ENCODE results near the gene CHL1.

Gene CHL1

DNA sequence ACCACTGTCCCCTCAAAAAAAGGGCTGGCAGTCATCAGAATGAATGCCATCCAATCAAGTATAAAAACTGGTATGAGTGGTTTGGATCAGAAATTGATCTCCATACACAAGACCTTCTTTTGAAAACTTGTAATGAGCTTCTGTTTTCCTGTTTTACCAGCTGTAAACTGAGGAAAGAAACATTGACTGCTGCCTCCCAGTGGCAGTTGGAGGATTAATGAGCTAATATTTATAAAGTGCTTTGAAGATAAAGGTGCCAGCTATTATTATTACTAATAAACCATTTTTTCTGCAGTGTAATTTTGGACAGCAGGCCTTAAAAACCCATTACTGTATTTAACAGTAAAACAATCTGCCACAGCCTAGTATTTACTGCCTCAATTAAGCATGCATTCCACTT lies 11.4 kb downstream of the CHL1 start:
- in situ Hi-C loops (cut with HindIII; ENCODE audit: low pct_ligation_motif_present, low sequenced_read_pairs) = no loop called here
- no peak overlapping the region for H3K4me3 ChIP-seq (ENCODE audit: low read depth, low read length)
- H3K27me3 ChIP-seq (replicated peaks) = no peaks in the 10 kb centered on the region
- H3K36me3 ChIP-seq (replicated peaks) = no peaks in the 10 kb centered on the region
- no peak overlapping the region for H3K27ac ChIP-seq
- DNase-seq = no peak
- TF ChIP-seq, protein P1, sequence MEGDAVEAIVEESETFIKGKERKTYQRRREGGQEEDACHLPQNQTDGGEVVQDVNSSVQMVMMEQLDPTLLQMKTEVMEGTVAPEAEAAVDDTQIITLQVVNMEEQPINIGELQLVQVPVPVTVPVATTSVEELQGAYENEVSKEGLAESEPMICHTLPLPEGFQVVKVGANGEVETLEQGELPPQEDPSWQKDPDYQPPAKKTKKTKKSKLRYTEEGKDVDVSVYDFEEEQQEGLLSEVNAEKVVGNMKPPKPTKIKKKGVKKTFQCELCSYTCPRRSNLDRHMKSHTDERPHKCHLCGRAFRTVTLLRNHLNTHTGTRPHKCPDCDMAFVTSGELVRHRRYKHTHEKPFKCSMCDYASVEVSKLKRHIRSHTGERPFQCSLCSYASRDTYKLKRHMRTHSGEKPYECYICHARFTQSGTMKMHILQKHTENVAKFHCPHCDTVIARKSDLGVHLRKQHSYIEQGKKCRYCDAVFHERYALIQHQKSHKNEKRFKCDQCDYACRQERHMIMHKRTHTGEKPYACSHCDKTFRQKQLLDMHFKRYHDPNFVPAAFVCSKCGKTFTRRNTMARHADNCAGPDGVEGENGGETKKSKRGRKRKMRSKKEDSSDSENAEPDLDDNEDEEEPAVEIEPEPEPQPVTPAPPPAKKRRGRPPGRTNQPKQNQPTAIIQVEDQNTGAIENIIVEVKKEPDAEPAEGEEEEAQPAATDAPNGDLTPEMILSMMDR (IDR thresholded peaks at IDR 0.05; ENCODE audit: low read depth, low read length, missing control alignments) = no peak

DNA sequence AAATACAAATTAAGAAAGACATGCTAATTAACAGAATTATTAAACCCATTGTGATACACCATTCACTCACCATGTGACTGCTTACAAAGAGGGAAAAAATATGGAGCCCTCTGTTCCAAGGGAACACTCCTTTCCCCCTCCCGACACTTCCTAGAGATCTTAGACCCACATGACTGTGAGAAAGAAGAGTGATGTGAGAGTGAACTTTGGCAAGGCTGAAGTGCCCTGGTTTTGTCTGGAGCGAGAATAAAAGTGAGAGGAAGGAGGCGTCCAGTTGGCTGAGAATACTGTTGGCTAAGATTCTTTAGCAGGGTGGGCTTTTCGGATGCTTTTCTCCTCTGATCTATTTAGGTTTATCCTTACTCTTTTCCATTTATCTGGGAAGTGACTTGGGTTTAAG lies 14.1 kb downstream of the CHL1 start:
- in situ Hi-C loops (cut with HindIII; ENCODE audit: low pct_ligation_motif_present, low sequenced_read_pairs) = no loop called here
- Histone ChIP-seq H3K4me3 (ENCODE audit: low read depth, low read length) (no peak overlapping the region), H3K27me3 (replicated peaks) (no peaks in the 10 kb centered on the region), H3K27ac (no peak overlapping the region), H3K36me3 (replicated peaks) (no peaks in the 10 kb centered on the region)
- TF ChIP-seq, protein P1 (IDR thresholded peaks at IDR 0.05; ENCODE audit: low read depth, low read length, missing control alignments) = no peak
- DNase-seq = no peak

DNA sequence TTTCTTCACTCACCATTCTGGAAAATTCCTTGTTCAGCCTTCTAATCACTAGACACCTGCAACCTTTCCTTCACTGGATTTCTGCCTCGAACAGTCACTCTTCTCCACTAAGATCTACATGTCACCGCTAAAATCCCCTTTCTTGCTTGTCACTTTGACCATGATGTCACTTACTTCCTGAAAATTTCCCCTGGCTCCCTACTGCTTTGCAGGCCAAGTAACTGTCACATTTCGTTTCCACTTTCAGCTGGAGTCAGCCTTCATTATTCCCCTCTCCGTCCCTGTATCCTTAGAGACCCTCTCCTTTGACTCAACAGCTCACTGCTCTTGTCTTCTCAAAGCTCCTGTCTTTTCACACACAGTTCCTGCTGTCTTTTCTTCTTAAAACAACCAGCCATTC lies 15.9 kb downstream of the CHL1 start:
- Histone ChIP-seq H3K36me3 (replicated peaks) (no peaks in the 10 kb centered on the region), H3K27ac (no peak overlapping the region), H3K4me3 (ENCODE audit: low read depth, low read length) (no peak overlapping the region), H3K27me3 (replicated peaks) (no peaks in the 10 kb centered on the region)
- TF ChIP-seq, protein P1 (IDR thresholded peaks at IDR 0.05; ENCODE audit: low read depth, low read length, missing control alignments) = no peak
- in situ Hi-C loops (cut with HindIII; ENCODE audit: low pct_ligation_motif_present, low sequenced_read_pairs) = no loop called here
- no peak for DNase-seq

DNA sequence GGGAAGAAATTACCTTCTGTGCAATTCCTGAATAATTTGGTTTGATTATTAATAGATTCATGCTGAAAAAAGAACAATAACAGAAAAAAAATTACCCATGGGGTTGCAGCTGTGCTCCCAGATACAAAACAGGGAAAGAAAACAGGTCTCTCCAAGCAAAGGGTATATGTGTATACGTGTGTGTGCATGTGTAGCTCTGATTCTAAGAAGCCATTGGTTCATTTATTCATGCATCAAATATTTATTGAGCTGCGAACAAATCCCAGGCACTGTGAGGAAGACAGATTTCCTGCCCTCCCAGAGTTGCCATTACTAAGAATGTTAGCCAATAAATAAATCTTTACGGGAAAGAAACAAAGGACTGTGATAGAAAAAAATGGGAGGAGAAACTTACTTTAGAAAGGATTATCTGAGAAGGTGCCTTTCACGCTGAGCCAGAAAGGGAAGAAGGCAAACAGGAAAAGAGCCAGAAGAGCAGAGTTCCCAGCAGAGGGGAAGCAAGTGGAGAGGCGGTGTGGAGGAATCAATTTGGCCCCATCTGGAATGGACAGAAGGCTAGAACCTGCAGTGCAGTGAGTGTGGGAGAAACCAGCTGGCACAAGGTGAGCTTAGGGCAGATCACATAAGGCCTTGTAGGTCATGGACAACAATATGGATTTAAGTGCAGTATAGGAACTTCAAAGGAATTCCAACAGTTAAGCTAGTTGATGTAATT lies 20.7 kb downstream of the CHL1 start:
- Histone ChIP-seq H3K27ac (no peak overlapping the region), H3K36me3 (replicated peaks) (no peaks in the 10 kb centered on the region), H3K4me3 (ENCODE audit: low read depth, low read length) (no peak overlapping the region), H3K27me3 (replicated peaks) (no peaks in the 10 kb centered on the region)
- no peak for DNase-seq
- TF ChIP-seq, protein P1 (IDR thresholded peaks at IDR 0.05; ENCODE audit: low read depth, low read length, missing control alignments) = no peak
- in situ Hi-C loops (cut with HindIII; ENCODE audit: low pct_ligation_motif_present, low sequenced_read_pairs) = no loop called here

DNA sequence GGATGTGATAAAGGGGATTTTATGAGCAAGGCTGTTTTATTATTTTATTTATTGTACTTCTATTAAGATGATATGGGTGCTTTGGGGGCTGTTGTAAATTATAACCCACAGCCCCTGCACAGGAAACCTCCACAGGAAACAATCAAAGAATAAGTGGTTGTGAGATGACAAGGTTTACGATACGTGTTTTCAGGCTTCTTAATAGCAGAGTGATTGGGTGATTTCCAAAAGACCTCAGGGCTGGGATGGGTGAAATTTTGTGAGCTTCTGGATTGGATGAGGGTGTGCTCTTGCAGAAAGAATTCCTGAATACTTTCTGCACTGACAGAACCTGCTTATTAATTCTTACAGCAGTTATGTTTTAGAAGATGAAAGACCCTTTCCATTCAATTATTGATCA lies 21.4 kb downstream of the CHL1 start:
- H3K27me3 ChIP-seq (replicated peaks) = no peaks in the 10 kb centered on the region
- no peak for DNase-seq
- no peak overlapping the region for H3K4me3 ChIP-seq (ENCODE audit: low read depth, low read length)
- H3K36me3 ChIP-seq (replicated peaks) = no peaks in the 10 kb centered on the region
- in situ Hi-C loops (cut with HindIII; ENCODE audit: low pct_ligation_motif_present, low sequenced_read_pairs) = no loop called here
- TF ChIP-seq, protein P1 (IDR thresholded peaks at IDR 0.05; ENCODE audit: low read depth, low read length, missing control alignments) = no peak
- no peak overlapping the region for H3K27ac ChIP-seq

Data from brain microvascular endothelial cell (primary cell).